ENCODE data around the gene MYH11.

MYH11 gene

DNA sequence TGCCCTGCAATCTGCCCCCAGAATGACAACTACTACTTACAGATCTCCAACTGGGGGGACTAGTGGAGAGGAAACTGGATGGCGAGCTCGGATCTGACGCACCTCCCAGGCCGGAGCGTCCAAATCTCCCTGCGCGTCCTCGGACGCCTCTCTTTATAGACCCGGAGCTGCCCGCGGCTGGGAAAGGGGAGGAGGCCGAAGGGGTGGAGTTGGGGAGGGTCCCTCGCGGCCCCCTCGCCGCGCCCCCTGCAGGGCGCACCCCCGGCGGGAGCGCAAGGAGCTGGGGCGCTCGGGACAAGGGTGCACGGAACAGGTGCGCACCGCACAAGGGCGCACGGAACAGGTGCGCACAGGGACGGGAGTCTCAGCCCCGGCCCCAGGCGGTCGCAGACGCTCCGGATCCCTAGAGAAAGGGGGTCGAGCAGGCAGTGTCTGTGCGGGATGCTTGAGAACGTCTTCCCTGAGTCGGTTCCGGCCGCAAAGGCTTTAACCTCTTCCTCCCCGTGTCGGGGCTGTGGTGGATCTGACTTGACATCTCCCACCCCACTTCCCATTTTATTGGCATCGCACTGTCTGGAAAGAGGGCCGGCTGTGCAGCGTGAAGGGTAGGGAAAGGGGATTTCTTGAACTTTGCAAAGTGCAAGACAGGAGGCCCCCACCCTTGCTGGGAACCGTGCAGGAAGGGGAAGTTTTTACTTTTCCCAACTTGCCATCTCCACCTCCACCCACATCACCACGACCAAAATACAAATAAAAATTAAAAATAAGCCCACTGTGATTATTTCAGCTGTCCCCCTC lies at the start of gene MYH11:
Gene MYH11, minus strand, starts transcription at position 128 of the 798 bp plus-strand sequence. CDS start 18,776 bp downstream, outside the sequence.
- no peak for DNase-seq (ENCODE audit: low spot score)

- no peak for DNase-seq (ENCODE audit: low spot score)
Measured at GRCh38 chr16:15906439-15906838, 49.6 kb upstream of the MYH11 start.

DNA sequence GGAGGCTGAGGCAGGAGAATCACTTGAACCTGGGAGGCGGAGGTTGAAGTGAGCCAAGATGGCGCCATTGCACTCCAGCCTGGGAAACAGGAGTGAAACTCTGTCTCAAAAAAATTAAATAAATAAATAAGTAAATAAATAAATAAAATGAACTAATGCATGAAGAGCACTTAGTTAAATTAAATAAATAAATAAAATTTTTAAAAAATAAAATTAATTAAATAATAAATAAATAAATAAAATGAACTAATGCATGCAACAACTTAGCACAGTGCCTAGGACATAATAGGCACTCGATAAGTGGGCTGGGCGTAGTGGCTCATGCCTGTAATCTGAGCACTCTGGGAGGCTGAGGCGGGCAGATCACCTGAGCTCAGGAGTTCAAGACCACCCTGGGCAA lies 47.1 kb upstream of the MYH11 start:
- DNase-seq (ENCODE audit: low spot score): no peak

GRCh38 chr16:15900901-15901500 lies 44.2 kb upstream of the MYH11 start:
- DNase-seq (ENCODE audit: low spot score): no peak

DNA sequence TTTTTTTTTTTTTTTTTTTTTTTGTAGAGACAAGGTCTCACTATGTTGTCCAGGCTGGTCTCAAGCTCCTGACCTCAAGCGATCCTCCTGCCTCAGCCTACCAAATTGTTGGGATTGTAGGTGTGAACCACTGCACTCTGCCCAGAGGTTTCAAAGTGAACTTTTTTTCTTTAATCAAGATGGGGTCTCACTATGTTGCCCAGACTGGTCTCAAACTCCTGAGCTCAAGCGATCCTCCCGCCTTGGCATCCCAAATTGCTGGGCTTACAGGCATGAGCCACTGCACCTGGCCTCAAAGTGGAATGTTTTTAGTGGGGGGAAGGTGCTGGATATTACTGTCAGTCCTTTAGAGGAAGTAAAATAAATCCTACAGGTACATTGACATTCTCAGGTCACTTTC lies 43.5 kb upstream of the MYH11 start:
- DNase-seq (ENCODE audit: low spot score): no peak

DNA sequence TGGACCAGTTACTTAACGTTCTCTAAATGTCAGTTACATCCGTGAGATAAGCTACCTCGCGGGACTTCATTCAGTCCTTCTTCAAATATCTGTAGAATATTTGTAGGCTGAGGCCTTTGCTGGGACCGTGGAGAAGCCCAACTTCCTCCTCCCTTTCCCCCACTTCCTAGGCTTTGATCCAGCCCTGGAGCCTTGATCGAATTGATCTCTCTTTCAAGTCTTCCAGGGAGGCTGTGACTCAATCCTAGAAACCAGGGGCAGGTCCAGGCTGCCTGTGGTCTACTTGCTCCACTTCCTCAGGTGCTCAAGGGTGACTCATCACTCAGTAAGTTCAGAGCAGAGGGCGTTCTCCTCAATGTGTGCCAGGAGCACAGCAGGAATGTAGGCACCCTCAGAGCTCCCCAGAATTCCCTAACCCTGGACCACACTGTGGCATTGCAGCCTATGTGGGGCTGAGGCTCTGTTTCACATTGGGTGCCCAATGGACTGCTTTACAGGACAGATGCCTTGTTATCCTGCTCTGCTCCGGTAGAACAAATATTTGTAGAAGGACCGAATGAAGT lies 42.8 kb upstream of the MYH11 start:
- DNase-seq (ENCODE audit: low spot score): peak; percentile 72

- no peak for DNase-seq (ENCODE audit: low spot score)
Measured at GRCh38 chr16:15898654-15899053, 41.8 kb upstream of the MYH11 start.

DNA sequence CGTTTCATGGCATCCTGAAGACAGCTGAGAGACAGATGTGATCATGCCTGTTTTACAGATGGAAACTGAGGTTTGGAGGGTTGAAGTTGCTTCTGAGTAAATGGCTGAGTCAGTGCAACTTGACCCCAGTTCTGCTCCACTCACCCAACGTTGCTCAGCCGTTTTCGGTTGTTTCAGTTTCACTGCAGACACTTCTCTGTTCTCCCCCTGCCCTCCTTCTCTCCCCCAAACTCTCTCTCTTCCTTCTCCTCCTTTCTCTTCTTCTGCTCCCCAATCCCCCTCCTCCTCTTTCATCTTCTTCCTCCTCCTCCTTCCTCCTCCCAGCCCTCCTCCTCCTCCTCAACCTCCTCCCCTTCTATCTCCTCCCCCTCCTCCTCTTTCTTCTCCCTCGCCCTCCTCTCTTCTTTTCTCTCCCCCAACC lies 41.0 kb upstream of the MYH11 start:
- DNase-seq (ENCODE audit: low spot score): peak; percentile 47

- DNase-seq (ENCODE audit: low spot score): no peak
Measured at GRCh38 chr16:15897121-15897780, 40.4 kb upstream of the MYH11 start.

GRCh38 chr16:15894571-15895374 lies 37.9 kb upstream of the MYH11 start:
- no peak for DNase-seq (ENCODE audit: low spot score)

DNA sequence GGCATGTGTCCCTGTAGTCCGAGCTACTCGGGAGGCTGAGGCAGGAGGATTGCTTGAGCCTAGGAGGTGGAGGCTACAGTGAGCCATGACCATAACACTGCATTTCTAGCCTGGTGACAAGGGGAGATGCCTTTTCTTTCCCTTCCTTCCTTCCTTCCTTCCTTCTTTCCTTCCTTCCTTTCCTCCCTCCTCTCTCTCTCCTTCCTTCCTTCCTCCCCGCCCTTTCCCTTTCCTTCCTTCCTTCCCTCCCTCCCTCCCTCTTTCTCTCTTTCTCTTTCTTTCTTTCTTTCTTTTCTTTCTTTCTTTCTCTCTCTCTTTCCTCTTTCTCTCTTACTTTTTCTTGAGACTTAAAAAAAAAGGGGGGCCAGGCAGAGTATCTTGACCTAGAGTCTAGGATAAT lies 34.7 kb upstream of the MYH11 start:
- DNase-seq (ENCODE audit: low spot score): no peak

DNA sequence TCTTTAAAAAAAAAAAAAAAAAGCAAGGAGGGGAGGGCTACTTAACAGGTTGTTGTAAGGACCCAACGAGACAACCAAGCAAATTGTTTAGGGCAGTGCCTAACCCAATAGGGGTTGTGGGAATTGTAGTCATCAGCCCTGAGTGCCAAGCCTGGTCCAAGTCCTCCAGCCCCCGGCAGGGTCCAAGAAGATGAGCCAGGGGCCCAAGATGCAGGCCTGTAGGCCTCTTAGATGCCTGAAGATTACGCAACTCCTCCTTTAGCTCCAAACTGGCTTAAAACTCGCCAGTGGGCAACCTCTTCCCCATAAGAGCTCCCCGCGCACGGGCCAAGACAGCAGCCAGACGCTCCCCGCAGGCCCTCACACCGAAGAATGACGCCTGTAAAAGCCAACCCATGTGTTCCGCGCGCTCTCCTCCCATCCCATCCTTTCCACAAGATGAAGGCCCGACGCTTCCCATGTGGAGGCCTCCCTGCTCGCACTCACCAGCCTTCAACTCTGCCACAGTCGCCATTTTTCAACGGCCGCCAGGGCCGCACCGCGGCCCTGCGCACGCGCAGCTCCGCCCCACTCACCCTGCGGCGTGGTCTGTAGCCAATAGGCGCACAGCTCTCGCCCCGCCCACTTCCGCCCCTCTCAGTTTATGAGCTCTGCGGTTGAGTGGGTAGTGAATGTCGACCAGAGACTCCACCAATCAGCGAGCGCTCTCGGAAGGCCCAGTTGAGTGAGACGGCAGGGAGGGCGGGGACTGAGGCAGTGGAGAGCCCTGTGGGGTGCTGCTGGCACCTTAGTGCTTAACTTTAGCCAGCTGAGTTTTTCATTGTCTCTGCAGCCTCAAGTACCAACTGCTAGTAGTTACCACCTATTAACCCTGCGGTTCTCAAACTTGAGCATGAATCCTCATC lies 31.5 kb upstream of the MYH11 start, which contains the start of gene CEP20:
Gene CEP20, minus strand, starts transcription at position 532 of the 905 bp plus-strand sequence. Its CDS starts 18 bp downstream, at position 514.
- DNase-seq (ENCODE audit: low spot score): peak; percentile 100

- no peak for DNase-seq (ENCODE audit: low spot score)
Measured at GRCh38 chr16:15887283-15887682, 30.5 kb upstream of the MYH11 start.

- DNase-seq (ENCODE audit: low spot score): no peak
Measured at GRCh38 chr16:15886078-15886477, 29.2 kb upstream of the MYH11 start.

- DNase-seq (ENCODE audit: low spot score): no peak
Measured at GRCh38 chr16:15885560-15886001, 28.8 kb upstream of the MYH11 start.

DNA sequence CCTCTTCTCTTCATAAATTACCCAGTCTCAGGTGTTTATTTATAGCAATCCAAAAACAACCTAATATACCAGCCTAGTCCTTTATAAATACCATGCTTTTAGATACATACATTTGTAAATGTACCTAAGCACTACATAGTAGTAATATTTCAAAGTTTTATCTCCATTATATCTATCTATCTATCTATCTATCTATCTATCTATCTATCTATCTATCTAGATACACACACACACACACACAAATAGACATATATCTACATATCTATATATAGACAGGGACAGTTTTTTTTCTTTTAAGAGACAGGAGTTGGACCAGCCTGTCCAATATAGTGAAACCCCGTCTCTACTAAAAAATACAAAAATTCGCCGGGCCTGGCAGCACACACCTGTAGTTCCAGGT lies 25.7 kb upstream of the MYH11 start:
- no peak for DNase-seq (ENCODE audit: low spot score)

- DNase-seq (ENCODE audit: low spot score): no peak
Measured at GRCh38 chr16:15881794-15882379, 25.1 kb upstream of the MYH11 start.

DNA sequence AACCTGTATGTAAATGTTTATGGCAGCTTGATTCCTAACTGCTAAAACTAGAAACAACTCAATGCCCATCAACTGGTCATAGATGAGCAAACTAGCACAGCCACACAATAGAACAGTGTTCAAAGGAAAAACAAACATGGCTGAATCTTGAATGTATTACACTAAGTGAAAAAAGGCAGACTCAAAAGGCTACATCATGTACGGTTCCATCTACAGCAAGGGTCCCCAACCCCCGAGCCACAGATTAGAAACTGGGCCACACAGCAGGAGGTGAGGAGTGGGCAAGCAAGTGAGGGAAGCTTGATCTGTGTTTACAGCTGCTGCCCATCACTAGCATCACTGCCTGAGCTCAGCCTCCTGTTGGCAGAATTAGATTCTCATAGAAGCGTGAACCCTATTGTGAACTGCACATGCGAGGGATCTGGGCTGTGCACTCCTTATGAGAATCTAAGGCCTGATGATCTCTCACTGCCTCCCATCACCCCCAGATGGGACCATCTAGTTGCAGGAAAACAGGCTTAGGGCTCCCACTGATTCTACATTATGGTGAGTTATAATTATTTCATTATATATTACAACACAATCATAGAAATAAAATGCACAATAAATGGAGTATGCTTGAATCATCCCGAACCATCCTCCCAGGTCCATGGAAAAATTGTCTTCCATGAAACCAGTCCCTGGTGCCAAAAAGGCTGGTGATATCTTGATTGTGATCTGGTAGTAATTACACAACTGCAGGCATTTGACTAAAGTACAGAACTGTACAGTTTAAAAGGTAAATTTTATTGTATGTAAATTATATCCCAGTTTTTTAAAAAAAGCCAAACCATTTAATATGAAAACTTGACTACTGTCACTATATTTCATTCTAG lies 23.8 kb upstream of the MYH11 start:
- DNase-seq (ENCODE audit: low spot score): no peak

DNA sequence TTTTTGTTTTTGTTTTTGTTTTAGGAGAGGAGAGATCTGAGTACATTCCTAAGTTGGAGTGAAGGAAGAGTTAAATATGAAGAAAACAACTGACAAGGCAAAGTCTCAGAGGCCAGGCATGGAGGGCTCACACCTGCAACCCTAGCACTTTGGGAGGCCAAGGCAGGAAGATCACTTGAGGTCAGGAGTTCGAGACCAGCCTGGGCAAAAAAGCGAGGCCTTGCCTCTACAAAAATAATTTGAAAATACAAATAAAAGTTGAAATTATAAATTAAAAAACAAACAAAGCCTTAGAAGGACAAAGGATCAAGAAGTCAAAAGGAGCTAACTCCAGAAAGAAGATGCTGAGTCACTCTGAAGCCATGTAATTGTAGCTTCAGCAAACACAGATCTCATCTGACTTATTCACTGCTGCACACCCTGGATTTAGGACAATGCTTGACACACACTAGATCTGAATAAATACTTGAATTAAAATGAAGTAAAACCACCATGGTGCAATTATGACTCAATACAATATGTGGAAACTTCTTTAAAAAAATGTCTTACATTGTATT lies 22.5 kb upstream of the MYH11 start:
- DNase-seq (ENCODE audit: low spot score): peak; percentile 85

All from AG08395 (cell line).